Measurements from ENCODE around the gene GLT8D2.

The GLT8D2 gene

DNA sequence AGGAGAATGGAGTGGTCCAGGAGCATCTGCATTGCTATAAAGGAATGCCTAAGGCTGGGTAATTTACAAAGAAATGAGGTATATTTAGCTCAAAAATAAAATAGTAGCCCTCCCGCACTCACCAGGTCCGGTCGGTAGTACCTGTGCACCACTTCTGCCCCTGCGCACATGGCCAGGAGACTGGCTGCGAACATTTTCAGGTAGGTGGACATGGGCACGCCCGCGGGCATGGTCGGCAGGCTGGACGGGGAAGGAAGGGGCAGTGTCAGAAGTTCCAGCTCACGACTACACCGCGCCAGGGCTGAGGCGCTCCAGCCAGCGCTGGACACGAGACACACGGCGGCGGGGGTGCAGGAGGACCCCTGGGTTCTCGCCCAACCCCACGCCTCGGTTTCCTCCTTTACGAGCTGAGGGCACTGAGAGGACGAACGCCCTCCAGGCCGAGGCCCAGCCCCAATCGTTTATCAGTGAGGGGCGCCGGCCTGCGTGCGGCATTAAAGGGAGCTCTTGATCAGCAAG lies 93.4 kb downstream of the GLT8D2 start:
- Histone ChIP-seq H3K27me3 (ENCODE audit: low read length) (no peaks in the 10 kb centered on the region), H3K9me2 (replicated peaks; ENCODE audit: insufficient read depth, low read length) (no peaks in the 10 kb centered on the region), H3K4me2 (ENCODE audit: low read depth, low read length, poor library complexity, severe bottlenecking) (peak overlapping the region; percentile 95), H2AFZ (ENCODE audit: low read depth, low read length, severe bottlenecking) (peak overlapping the region; percentile 89), H3K4me3 (ENCODE audit: insufficient read depth, low read length, poor library complexity, severe bottlenecking) (peak overlapping the region; percentile 74), H3K36me3 (ENCODE audit: low read length) (0 out of 2 replicates have a peak, but pooled peaks cover 4% of the 10 kb centered on the region), H3K27ac (ENCODE audit: low read depth, low read length) (peak overlapping the region; percentile 77), H3K9me3 (ENCODE audit: insufficient read depth, low read length) (no peaks in the 10 kb centered on the region), H3K79me2 (ENCODE audit: insufficient read depth, low read length) (peaks cover 21% of the 10 kb centered on the region), H4K20me1 (ENCODE audit: low read depth, low read length) (no peaks in the 10 kb centered on the region), H3K9ac (ENCODE audit: low read length) (peak overlapping the region; percentile 84), H3F3A (ENCODE audit: insufficient read depth) (peaks cover 16% of the 10 kb centered on the region)
- TF ChIP-seq EZH2phosphoT487 (conservative IDR thresholded peaks at IDR 0.05; ENCODE audit: low read length), result no peak
- TF ChIP-seq, protein P1, sequence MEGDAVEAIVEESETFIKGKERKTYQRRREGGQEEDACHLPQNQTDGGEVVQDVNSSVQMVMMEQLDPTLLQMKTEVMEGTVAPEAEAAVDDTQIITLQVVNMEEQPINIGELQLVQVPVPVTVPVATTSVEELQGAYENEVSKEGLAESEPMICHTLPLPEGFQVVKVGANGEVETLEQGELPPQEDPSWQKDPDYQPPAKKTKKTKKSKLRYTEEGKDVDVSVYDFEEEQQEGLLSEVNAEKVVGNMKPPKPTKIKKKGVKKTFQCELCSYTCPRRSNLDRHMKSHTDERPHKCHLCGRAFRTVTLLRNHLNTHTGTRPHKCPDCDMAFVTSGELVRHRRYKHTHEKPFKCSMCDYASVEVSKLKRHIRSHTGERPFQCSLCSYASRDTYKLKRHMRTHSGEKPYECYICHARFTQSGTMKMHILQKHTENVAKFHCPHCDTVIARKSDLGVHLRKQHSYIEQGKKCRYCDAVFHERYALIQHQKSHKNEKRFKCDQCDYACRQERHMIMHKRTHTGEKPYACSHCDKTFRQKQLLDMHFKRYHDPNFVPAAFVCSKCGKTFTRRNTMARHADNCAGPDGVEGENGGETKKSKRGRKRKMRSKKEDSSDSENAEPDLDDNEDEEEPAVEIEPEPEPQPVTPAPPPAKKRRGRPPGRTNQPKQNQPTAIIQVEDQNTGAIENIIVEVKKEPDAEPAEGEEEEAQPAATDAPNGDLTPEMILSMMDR (IDR thresholded peaks at IDR 0.05; ENCODE audit: insufficient read depth, low read length, poor library complexity, severe bottlenecking), result no peak

DNA sequence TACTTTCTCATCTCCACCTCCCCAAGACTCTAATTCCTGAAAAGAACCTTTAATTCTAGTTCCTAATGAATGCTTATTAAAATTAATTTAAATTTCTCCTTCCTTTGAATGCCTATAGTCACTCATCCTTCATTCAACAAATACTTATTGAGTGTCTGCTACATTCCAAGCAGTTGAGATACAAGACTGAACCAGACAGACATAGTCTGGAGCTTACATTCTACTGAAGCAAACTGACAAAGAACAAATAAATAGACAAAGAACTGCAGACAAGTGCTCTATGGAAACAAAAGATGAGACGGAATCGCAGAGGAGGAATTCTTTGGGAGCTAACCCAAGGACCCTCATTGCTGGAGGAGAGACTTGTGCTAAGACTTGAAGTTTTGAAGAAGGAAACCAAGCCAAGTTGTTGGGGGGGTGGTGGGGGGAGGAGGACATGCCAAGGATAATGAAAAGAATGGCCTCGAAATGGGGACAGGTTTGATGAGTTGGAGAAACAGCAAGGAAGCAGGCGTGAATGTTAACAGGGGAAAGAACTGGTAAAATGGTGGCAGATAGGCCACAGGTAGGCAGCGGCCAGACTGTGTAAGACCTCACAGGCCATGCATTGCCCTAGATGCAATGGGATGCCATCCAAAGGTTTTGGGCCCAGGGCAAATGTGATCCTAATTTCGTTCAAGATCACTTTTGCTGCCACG lies 94.0 kb downstream of the GLT8D2 start:
- H3K27me3 ChIP-seq (ENCODE audit: low read length), result no peaks in the 10 kb centered on the region
- H3F3A ChIP-seq (ENCODE audit: insufficient read depth), result peaks cover 16% of the 10 kb centered on the region
- TF ChIP-seq, protein P1 (IDR thresholded peaks at IDR 0.05; ENCODE audit: insufficient read depth, low read length, poor library complexity, severe bottlenecking), result no peak
- no peak for TF ChIP-seq EZH2phosphoT487 (conservative IDR thresholded peaks at IDR 0.05; ENCODE audit: low read length)
- no peaks in the 10 kb centered on the region for H4K20me1 ChIP-seq (ENCODE audit: low read depth, low read length)
- H3K4me3 ChIP-seq (ENCODE audit: insufficient read depth, low read length, poor library complexity, severe bottlenecking), result peak overlapping the region; percentile 74
- peaks cover 21% of the 10 kb centered on the region for H3K79me2 ChIP-seq (ENCODE audit: insufficient read depth, low read length)
- peak overlapping the region; percentile 95 for H3K4me2 ChIP-seq (ENCODE audit: low read depth, low read length, poor library complexity, severe bottlenecking)
- H2AFZ ChIP-seq (ENCODE audit: low read depth, low read length, severe bottlenecking), result peak overlapping the region; percentile 89
- H3K9ac ChIP-seq (ENCODE audit: low read length), result peak overlapping the region; percentile 84
- 0 out of 2 replicates have a peak, but pooled peaks cover 9% of the 10 kb centered on the region for H3K36me3 ChIP-seq (ENCODE audit: low read length)
- H3K9me3 ChIP-seq (ENCODE audit: insufficient read depth, low read length), result no peaks in the 10 kb centered on the region
- no peak overlapping the region for H3K27ac ChIP-seq (ENCODE audit: low read depth, low read length)
- no peaks in the 10 kb centered on the region for H3K9me2 ChIP-seq (replicated peaks; ENCODE audit: insufficient read depth, low read length)

- H3K79me2 ChIP-seq (ENCODE audit: insufficient read depth, low read length), result peaks cover 21% of the 10 kb centered on the region
- no peak overlapping the region for H3K4me2 ChIP-seq (ENCODE audit: low read depth, low read length, poor library complexity, severe bottlenecking)
- peaks cover 4% of the 10 kb centered on the region; the same call in 1 of the 2 replicates for H3F3A ChIP-seq (ENCODE audit: insufficient read depth)
- H3K4me3 ChIP-seq (ENCODE audit: insufficient read depth, low read length, poor library complexity, severe bottlenecking), result no peak overlapping the region
- no peak overlapping the region for H3K9ac ChIP-seq (ENCODE audit: low read length)
- no peak for TF ChIP-seq EZH2phosphoT487 (conservative IDR thresholded peaks at IDR 0.05; ENCODE audit: low read length)
- TF ChIP-seq, protein P1 (IDR thresholded peaks at IDR 0.05; ENCODE audit: insufficient read depth, low read length, poor library complexity, severe bottlenecking), result no peak
- no peaks in the 10 kb centered on the region for H4K20me1 ChIP-seq (ENCODE audit: low read depth, low read length)
- H3K27ac ChIP-seq (ENCODE audit: low read depth, low read length), result no peak overlapping the region
- no peak overlapping the region for H2AFZ ChIP-seq (ENCODE audit: low read depth, low read length, severe bottlenecking)
- peaks cover 23% of the 10 kb centered on the region for H3K36me3 ChIP-seq (ENCODE audit: low read length)
- no peaks in the 10 kb centered on the region for H3K27me3 ChIP-seq (ENCODE audit: low read length)
- no peaks in the 10 kb centered on the region for H3K9me3 ChIP-seq (ENCODE audit: insufficient read depth, low read length)
- H3K9me2 ChIP-seq (replicated peaks; ENCODE audit: insufficient read depth, low read length), result no peaks in the 10 kb centered on the region
Observed at GRCh38 chr12:103952497-103952896, 97.5 kb downstream of the GLT8D2 start.
